Stimulated activated CD4-positive, alpha-beta T cell treated with anti-CD3 and anti-CD28 coated beads, Interleukin-15, amount 100 ng/mL, for 1 hour (primary cell): Measurements from ENCODE around the gene MMEL1.
"Not testable (repeated sequence)": the region's sequence is repeated elsewhere in the genome, so short reads cannot be mapped to it uniquely, and the experiment has no call there.

ENCODE experiments used
- DNase-seq, 2 donors: peaks; one replicate each; pipeline ENCODE4 v3.0.0-alpha.2; 2020; ENCODE audit warnings: low read depth in 1 of 2, low spot score in 1 of 2

The MMEL1 gene

GRCh38 chr1:2628933-2629626, 3.7 kb downstream of the MMEL1 start:
- DNase-seq: no peak

- DNase-seq: no peak
These were observed 4.5 kb downstream of the MMEL1 start for GRCh38 chr1:2628191-2628932.

- DNase-seq: no peak
These were observed 5.1 kb downstream of the MMEL1 start for GRCh38 chr1:2627746-2628145.

- not testable (repeated sequence) for DNase-seq
These were observed 7.1 kb downstream of the MMEL1 start for GRCh38 chr1:2625748-2626147.

- DNase-seq: no peak
These were observed 7.5 kb downstream of the MMEL1 start for GRCh38 chr1:2625311-2625710.

DNA sequence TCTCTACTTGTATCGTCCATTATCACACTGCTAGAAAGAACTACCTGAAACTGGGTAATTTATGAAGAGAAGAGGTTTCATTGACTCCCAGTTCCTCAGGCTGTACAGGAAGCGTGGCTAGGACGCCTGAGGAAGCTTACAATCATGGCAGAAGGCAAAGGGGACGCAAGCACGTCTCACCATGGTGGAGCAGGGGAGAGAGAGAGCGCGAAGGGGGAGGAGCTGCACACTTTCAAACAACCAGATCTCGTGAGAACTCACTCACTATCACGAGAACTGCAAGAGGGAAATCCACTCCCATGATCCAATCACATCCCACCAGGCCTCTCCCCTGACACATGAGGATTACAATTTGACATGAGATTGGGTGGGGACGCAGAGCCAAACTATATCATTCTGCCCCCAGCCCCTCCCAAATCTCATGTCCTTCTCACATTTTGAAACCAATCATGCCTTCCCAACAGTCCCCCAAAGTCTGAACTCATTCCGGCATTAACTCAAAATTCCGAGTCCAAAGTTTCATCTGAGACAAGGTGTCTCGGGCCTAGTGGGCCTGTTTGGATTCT, 8.0 kb downstream of the MMEL1 start:
- DNase-seq: no peak

DNA sequence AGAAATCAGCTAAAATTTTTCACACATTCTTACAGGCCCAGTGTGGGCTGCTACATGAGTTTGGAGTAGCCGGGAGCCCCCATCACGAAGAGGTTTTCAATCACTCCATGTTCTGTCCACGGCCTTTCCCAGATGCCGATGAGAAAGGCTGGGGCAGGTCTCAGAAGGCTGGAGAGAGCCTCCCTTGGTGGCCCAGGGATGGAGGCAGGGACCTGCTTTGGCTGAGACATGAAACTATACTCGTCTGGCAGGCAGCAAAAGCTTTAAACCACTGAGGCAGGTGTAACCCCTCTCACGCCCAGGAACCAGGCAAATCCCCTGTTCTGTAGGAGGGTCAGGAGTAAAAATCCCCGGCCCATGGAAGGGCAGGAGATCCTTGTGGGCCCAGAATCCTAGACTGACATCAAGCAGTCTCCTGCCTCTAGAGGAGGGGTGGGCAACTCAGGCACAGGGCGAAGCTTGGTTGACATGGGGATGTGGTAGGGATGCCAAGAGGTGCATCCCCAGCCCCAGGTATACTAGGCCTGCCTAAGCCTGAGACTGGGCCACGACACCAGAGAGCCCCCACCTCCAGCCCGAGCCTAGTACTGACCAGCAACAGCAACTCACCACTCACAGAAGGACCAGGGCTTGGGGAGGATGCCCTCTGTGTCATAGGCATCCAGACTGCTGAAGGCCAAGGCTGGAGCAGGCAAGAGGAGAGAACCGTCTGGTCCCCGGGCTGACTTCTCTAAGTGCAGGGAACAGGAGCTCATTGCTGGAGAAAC, 9.1 kb downstream of the MMEL1 start:
- no peak for DNase-seq

DNA sequence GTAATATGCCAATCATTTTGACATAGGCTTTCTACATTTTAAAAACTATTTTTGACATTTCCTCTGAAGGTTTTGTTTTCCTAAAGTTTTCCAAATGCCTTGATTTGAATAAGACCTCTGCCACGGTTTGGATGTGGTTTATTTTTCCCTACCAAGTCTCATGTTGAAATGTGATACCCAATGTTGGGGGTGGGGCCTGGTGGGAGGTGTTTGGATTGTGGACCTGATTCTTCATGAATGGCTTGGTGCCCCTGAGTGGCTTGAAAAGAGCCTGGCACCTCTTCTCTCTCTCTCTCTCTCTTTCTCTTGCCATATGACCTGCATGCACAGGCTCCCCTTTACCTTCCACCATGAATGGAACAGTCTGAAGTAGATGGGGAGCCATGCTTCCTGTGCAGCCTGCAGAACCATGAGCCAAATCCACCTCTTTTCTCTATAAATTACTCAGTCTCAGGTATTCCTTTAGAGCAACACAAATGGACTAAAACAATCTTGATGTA, 14.8 kb downstream of the MMEL1 start:
- DNase-seq: no peak

DNA sequence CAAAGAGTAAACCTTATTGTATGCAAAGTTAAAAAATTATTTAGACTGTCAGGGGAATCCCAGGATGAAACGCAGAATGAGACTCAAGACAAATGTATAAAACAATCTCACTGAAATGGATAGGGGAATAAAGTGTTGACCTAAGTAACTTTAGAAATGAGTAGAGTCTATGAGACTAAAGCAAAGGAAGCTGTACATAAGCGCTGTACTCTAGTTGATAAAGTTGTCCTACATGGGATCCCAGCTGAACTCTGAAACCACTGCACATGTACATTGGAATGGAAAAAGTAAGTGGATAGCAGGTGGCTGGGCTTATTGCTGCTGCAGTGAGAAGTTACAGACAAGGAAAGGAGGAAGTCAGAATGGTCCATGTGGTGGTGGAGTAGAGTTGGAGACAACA, 18.7 kb downstream of the MMEL1 start:
- DNase-seq: no peak

DNA sequence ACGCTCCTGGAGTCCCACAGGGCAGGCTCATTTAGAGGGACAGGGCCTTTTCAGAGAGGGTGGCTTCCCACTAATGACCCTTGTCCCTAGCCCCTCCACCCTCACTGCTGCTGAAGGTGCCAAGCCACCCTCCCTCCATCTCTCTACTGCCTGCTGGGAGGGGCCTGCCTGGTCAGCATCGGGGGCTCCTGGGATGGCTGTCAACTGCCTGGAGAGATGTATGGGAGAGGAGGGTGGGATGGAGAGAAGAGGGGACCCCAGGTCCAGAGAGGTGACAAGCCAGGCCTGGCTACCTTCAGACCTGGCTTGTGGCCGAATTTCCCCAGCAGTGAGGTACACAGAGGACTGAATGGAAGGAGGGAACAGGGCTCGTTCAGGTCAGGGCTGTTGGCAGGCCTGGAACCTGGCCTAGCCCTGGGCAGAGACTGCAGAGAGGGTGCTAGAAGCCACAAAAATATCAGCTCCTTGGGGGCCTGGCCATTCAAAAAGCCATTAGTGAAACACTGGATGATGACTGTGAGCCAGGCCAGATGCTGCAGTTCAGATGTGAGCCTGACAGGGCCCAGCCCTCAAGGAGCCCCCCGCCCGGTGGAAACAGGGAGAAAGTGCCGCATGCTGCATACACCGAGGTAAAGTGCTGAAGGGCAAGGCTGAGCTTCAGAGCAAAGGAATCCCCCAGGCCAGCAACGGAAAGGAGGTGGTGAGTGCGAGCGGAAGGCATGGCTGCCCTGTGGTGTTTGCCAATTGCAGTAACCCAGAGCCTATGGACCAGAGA, 20.0 kb downstream of the MMEL1 start:
- no peak for DNase-seq

GRCh38 chr1:2611621-2612437, 21.0 kb downstream of the MMEL1 start:
- no peak for DNase-seq

DNA sequence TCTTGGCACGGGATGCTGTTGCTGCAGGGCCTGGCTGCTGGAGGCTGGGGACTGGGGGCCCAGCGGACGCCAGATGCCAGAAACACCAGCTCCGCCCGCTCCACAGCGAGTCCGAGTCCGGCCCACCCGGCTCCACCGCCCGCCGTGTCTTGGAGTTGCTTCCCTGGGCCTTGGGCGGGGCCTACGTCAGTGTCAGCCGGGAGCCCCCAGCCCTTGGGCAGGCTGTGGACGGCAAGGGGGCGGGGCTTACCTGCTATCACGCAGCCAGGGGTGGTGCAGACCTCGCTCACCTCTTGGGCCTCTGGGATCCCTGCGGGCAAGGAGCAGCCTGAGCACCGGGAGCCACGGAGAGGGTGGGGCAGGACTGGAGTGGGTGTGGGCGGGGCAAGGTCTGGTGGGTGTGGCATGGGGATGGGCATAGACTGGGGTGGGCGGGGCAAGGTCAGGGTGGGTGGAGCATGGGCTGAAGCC, 21.8 kb downstream of the MMEL1 start:
- DNase-seq: no peak

- DNase-seq: no peak
These were observed 22.5 kb downstream of the MMEL1 start for GRCh38 chr1:2610036-2610959.

- DNase-seq: no peak
These were observed 23.3 kb downstream of the MMEL1 start for GRCh38 chr1:2609319-2610035.

DNA sequence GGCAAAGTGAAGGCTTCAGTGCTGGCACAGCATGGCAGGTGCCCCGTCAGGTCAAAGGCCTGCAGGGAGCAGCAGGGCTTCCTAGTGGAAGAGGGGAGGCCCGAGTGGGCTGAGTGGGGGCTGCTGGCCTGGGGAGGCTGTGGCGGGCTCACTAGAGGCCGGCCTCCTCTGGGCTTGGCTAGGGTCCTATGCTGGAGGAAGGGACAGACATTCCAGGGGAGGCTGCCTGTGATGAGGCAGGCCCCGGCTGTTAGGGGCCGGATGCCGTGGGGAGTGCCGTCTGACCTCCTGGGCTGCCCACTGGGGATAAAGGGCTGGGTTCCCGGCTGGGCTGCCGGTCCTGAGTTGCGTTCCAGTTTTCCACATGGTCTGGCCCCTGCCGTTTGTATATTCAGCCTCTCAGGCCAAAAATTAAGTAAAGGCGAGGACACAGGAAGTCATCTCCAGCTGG, 25.1 kb downstream of the MMEL1 start:
- no peak for DNase-seq

GRCh38 chr1:2606881-2607621, 25.8 kb downstream of the MMEL1 start:
- no peak for DNase-seq

DNA sequence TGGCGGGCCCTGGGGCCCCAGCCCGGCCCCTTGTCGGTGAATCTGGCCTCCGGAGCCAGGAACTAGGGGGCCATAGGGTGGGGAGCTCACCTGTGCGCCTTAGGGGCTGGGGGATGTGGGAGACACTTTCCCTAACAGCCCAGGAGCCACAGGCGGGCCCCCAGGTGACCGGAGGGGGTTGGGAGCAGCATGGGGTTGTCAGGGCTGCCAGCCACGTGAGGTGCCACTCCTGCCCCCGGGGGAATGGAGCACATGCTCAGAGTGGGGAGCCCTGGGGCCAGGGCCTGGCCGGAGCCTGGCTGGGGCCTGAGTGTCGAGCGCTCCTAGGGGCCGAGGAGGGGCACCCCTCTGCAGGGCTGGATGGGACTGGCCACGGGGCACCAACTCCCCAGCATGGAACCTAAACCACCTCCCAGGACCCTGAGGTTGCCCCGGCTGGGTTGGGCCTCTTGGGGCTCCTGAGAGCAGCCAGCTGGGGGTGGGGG, 26.4 kb downstream of the MMEL1 start:
- DNase-seq: no peak
